SK-N-SH treated with all-trans-retinoic acid at 6 μM for 48 hours (cell line): ENCODE measurements around the gene C13orf46.

Experiments used
- ATAC-seq: fragments of 200-7000 bp; cut with Tn5 transposase; 3 replicates; pipeline ENCODE4 v1.9.1; 2020; ENCODE audit warnings: mild to moderate bottlenecking, moderate library complexity
- ARNTL ChIP-seq: fragments of 450-650 bp; formaldehyde crosslinking; IDR thresholded peaks from 2 replicates; pipeline ENCODE4 v1.5.0; 2020; ENCODE audit warnings: low read depth, mild to moderate bottlenecking, moderate library complexity, borderline replicate concordance
- BACH2 ChIP-seq: fragments of 250-450 bp; sonication (Bioruptor Pico); IDR thresholded peaks from 2 replicates; pipeline ENCODE4 v1.9.0; 2021; ENCODE audit warnings: mild to moderate bottlenecking, borderline replicate concordance
- CSDC2 ChIP-seq: fragments of 250-450 bp; sonication (Bioruptor Pico); IDR thresholded peaks from 2 replicates; pipeline ENCODE4 v1.5.0; 2020; ENCODE audit warnings: mild to moderate bottlenecking, moderate library complexity
- ESRRG ChIP-seq: fragments of 250-450 bp; sonication (Bioruptor Pico); IDR thresholded peaks from 2 replicates; pipeline ENCODE4 v1.6.1; 2021; ENCODE audit warnings: mild to moderate bottlenecking
- GLIS3 ChIP-seq: fragments of 250-450 bp; sonication (Bioruptor Pico); IDR thresholded peaks from 2 replicates; pipeline ENCODE4 v1.5.0; 2020; ENCODE audit warnings: mild to moderate bottlenecking, moderate library complexity
- ISL1 ChIP-seq: fragments of 250-450 bp; sonication (Bioruptor Pico); IDR thresholded peaks from 2 replicates; pipeline ENCODE4 v2.1.2; 2022; ENCODE audit warnings: mild to moderate bottlenecking, moderate library complexity
- OSR1 ChIP-seq: fragments of 250-450 bp; sonication (Bioruptor Pico); IDR thresholded peaks from 2 replicates; pipeline ENCODE4 v1.8.0; 2022; ENCODE audit warnings: moderate library complexity, mild to moderate bottlenecking, inconsistent platforms
- PPARA ChIP-seq: fragments of 250-450 bp; sonication (Bioruptor Pico); IDR thresholded peaks from 2 replicates; pipeline ENCODE4 v1.5.0; 2020; ENCODE audit warnings: mild to moderate bottlenecking, borderline replicate concordance
- RARB ChIP-seq: fragments of 250-450 bp; sonication (Bioruptor Pico); IDR thresholded peaks from 2 replicates; pipeline ENCODE4 v1.8.0; 2021; ENCODE audit warnings: mild to moderate bottlenecking, moderate library complexity
- SNAI2 ChIP-seq: fragments of 250-450 bp; sonication (Bioruptor Pico); IDR thresholded peaks from 2 replicates; pipeline ENCODE4 v1.5.0; 2020; ENCODE audit warnings: mild to moderate bottlenecking, moderate library complexity
- TCF4 ChIP-seq: fragments of 250-450 bp; sonication (Bioruptor Pico); IDR thresholded peaks from 2 replicates; pipeline ENCODE4 v1.8.0; 2021; ENCODE audit warnings: mild to moderate bottlenecking, moderate library complexity, borderline replicate concordance
- TOX ChIP-seq: fragments of 250-450 bp; sonication (Bioruptor Pico); IDR thresholded peaks from 2 replicates; pipeline ENCODE4 v1.8.0; 2021; ENCODE audit warnings: mild to moderate bottlenecking, moderate library complexity, borderline replicate concordance
- ZC3H10 ChIP-seq: fragments of 250-450 bp; sonication (Bioruptor Pico); IDR thresholded peaks from 2 replicates; pipeline ENCODE4 v1.5.1; 2021; ENCODE audit warnings: mild to moderate bottlenecking, moderate library complexity
- ZFP3 ChIP-seq: fragments of 250-450 bp; sonication (Bioruptor Pico); IDR thresholded peaks from 2 replicates; pipeline ENCODE4 v1.5.0; 2020; ENCODE audit warnings: mild to moderate bottlenecking, moderate library complexity
- ZFP30 ChIP-seq: fragments of 450-650 bp; formaldehyde crosslinking; IDR thresholded peaks from 2 replicates; pipeline ENCODE4 v1.5.0; 2022; ENCODE audit warnings: mild to moderate bottlenecking, moderate library complexity
- ZNF565 ChIP-seq: fragments of 450-650 bp; formaldehyde crosslinking; conservative IDR thresholded peaks from 2 replicates; pipeline ENCODE4 v1.5.0; 2020; ENCODE audit warnings: low read depth, mild to moderate bottlenecking, moderate library complexity
- ZNF70 ChIP-seq: fragments of 450-650 bp; formaldehyde crosslinking; IDR thresholded peaks from 2 replicates; pipeline ENCODE4 v1.5.0; 2020; ENCODE audit warnings: mild to moderate bottlenecking, moderate library complexity
- ZNF8 ChIP-seq: fragments of 450-650 bp; formaldehyde crosslinking; IDR thresholded peaks from 2 replicates; pipeline ENCODE4 v1.5.0; 2020; ENCODE audit warnings: mild to moderate bottlenecking, moderate library complexity
- TF ChIP-seq, protein P1 (sequence below): fragments of 250-450 bp; sonication (Bioruptor Pico); IDR thresholded peaks from 2 replicates; pipeline ENCODE4 v1.8.0; 2020; ENCODE audit warnings: mild to moderate bottlenecking, moderate library complexity, borderline replicate concordance
- TF ChIP-seq, protein P2 (sequence below): fragments of 250-450 bp; sonication (Bioruptor Pico); IDR thresholded peaks from 2 replicates; pipeline ENCODE4 v1.5.1; 2021; ENCODE audit warnings: mild to moderate bottlenecking, moderate library complexity
- TF ChIP-seq, protein P3 (sequence below): fragments of 250-450 bp; sonication (Bioruptor Pico); IDR thresholded peaks from 2 replicates; pipeline ENCODE4 v1.8.0; 2021; ENCODE audit warnings: low read depth, mild to moderate bottlenecking, moderate library complexity, borderline replicate concordance
- TF ChIP-seq, protein P4 (sequence below): fragments of 250-450 bp; sonication (Bioruptor Pico); IDR thresholded peaks from 2 replicates; pipeline ENCODE4 v1.5.0; 2020; ENCODE audit warnings: mild to moderate bottlenecking, moderate library complexity

Gene C13orf46

DNA sequence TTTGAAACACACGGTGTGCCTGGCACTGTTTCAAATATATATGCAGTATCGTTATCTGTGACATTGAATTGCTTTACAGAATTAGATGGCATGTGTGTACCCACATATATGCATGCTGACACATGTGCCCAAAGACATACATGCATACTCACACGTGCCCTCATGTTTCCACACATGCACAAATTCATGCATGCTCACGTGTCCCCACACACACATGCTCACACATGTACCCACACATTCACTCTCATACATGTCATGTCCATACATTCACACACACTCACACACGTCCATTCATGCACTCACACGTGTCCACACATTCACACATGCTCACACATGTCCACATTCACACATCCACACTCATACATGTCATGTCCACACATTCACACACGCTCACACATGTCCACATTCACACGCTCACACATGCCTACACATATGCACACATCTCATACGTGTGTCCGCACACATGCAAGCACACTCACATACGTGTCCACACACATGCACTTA, 17.9 kb upstream of the C13orf46 start (continued):
- TF ChIP-seq, protein P1, sequence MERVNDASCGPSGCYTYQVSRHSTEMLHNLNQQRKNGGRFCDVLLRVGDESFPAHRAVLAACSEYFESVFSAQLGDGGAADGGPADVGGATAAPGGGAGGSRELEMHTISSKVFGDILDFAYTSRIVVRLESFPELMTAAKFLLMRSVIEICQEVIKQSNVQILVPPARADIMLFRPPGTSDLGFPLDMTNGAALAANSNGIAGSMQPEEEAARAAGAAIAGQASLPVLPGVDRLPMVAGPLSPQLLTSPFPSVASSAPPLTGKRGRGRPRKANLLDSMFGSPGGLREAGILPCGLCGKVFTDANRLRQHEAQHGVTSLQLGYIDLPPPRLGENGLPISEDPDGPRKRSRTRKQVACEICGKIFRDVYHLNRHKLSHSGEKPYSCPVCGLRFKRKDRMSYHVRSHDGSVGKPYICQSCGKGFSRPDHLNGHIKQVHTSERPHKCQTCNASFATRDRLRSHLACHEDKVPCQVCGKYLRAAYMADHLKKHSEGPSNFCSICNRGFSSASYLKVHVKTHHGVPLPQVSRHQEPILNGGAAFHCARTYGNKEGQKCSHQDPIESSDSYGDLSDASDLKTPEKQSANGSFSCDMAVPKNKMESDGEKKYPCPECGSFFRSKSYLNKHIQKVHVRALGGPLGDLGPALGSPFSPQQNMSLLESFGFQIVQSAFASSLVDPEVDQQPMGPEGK (CRISPR knock-in tag) = no peak
- no peak for TF ChIP-seq TCF4 (CRISPR knock-in tag)
- no peak for TF ChIP-seq ZFP30

DNA sequence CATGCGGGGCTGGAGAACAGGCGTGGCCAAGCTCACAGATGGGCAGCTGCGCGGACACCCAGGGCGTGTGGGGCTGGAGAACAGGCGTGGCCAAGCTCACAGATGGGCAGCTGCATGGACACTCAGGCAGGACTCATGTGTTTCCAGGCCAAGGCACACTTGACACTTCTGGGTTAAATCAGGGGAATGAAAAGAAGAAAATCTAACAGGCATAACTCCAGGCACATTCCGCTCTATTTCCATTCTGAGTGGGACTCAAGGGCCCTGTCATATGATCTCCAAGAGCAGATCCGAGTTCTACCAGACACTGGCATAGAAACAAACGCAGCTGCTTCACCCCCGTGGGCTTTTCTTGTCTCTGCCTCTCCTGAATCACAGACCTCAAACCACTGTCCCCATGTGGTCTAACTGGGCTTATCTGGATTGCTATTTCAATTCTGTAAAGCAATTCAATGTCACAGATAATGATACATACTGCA, 17.4 kb upstream of the C13orf46 start:
- no peak for ATAC-seq
- TF ChIP-seq ZNF70 = no peak
- TF ChIP-seq, protein P1 (CRISPR knock-in tag) = no peak
- no peak for TF ChIP-seq TOX (CRISPR knock-in tag)
- TF ChIP-seq, protein P2, sequence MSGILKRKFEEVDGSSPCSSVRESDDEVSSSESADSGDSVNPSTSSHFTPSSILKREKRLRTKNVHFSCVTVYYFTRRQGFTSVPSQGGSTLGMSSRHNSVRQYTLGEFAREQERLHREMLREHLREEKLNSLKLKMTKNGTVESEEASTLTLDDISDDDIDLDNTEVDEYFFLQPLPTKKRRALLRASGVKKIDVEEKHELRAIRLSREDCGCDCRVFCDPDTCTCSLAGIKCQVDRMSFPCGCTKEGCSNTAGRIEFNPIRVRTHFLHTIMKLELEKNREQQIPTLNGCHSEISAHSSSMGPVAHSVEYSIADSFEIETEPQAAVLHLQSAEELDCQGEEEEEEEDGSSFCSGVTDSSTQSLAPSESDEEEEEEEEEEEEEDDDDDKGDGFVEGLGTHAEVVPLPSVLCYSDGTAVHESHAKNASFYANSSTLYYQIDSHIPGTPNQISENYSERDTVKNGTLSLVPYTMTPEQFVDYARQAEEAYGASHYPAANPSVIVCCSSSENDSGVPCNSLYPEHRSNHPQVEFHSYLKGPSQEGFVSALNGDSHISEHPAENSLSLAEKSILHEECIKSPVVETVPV (CRISPR knock-in tag) = no peak
- TF ChIP-seq ZNF565 (CRISPR knock-in tag) = no peak
- no peak for TF ChIP-seq ISL1 (CRISPR knock-in tag)
- no peak for TF ChIP-seq SNAI2 (CRISPR knock-in tag)
- TF ChIP-seq CSDC2 (CRISPR knock-in tag) = no peak
- no peak for TF ChIP-seq ZNF8 (CRISPR knock-in tag)
- TF ChIP-seq OSR1 (CRISPR knock-in tag) = no peak
- no peak for TF ChIP-seq ZFP30
- no peak for TF ChIP-seq TCF4 (CRISPR knock-in tag)
- no peak for TF ChIP-seq ESRRG (CRISPR knock-in tag)
- no peak for TF ChIP-seq ZFP3 (CRISPR knock-in tag)
- no peak for TF ChIP-seq PPARA (CRISPR knock-in tag)
- no peak for TF ChIP-seq ZC3H10 (CRISPR knock-in tag)
- TF ChIP-seq RARB (CRISPR knock-in tag) = no peak
- TF ChIP-seq BACH2 (CRISPR knock-in tag) = no peak
- TF ChIP-seq ARNTL (CRISPR knock-in tag) = no peak
- TF ChIP-seq, protein P3, sequence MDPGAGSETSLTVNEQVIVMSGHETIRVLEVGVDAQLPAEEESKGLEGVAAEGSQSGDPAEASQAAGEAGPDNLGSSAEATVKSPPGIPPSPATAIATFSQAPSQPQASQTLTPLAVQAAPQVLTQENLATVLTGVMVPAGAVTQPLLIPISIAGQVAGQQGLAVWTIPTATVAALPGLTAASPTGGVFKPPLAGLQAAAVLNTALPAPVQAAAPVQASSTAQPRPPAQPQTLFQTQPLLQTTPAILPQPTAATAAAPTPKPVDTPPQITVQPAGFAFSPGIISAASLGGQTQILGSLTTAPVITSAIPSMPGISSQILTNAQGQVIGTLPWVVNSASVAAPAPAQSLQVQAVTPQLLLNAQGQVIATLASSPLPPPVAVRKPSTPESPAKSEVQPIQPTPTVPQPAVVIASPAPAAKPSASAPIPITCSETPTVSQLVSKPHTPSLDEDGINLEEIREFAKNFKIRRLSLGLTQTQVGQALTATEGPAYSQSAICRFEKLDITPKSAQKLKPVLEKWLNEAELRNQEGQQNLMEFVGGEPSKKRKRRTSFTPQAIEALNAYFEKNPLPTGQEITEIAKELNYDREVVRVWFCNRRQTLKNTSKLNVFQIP (CRISPR knock-in tag) = no peak
- TF ChIP-seq, all 23 proteins: peak for 0

DNA sequence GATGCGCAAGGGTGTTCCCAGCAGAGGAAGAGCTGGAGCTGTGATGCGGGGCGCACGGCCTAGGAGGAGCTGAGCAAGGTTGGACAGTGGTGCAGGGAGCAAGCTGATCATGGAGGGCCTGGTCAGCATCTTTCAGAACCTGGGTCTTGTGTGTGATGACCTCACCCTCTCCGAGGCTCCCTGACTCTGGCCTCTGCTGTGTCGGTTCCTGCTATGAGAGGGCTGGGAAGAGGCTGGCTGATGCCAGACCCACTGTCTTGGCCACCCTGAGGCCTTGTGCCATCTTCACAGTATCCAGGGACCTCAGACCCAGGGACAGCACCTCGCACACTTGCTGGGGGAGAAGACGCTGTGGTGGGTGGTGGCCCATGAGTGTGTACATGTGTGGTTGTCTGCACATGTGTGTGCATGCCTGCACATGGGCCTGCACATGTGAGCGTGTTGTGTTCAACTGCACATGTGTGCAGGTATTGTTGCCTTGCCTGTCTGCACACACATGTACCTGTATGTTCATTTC, 16.5 kb upstream of the C13orf46 start:
- TF ChIP-seq, protein P4, sequence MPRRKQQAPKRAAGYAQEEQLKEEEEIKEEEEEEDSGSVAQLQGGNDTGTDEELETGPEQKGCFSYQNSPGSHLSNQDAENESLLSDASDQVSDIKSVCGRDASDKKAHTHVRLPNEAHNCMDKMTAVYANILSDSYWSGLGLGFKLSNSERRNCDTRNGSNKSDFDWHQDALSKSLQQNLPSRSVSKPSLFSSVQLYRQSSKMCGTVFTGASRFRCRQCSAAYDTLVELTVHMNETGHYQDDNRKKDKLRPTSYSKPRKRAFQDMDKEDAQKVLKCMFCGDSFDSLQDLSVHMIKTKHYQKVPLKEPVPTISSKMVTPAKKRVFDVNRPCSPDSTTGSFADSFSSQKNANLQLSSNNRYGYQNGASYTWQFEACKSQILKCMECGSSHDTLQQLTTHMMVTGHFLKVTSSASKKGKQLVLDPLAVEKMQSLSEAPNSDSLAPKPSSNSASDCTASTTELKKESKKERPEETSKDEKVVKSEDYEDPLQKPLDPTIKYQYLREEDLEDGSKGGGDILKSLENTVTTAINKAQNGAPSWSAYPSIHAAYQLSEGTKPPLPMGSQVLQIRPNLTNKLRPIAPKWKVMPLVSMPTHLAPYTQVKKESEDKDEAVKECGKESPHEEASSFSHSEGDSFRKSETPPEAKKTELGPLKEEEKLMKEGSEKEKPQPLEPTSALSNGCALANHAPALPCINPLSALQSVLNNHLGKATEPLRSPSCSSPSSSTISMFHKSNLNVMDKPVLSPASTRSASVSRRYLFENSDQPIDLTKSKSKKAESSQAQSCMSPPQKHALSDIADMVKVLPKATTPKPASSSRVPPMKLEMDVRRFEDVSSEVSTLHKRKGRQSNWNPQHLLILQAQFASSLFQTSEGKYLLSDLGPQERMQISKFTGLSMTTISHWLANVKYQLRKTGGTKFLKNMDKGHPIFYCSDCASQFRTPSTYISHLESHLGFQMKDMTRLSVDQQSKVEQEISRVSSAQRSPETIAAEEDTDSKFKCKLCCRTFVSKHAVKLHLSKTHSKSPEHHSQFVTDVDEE = no peak
- TF ChIP-seq GLIS3 (CRISPR knock-in tag) (no peak), ZC3H10 (CRISPR knock-in tag) (no peak), OSR1 (CRISPR knock-in tag) (no peak), ZNF8 (CRISPR knock-in tag) (no peak), ZFP30 (no peak), ESRRG (CRISPR knock-in tag) (no peak), CSDC2 (CRISPR knock-in tag) (no peak), ZNF70 (no peak), ZFP3 (CRISPR knock-in tag) (no peak), ISL1 (CRISPR knock-in tag) (no peak)
- TF ChIP-seq, protein P2 (CRISPR knock-in tag) = no peak
- ATAC-seq = no peak
